ENCODE results near the gene ZNF677.
"Not testable (repeated sequence)": the region's sequence is repeated elsewhere in the genome, so short reads cannot be mapped to it uniquely, and the experiment has no call there.

Gene ZNF677

GRCh38 chr19:53254411-53255341 is at the start of gene ZNF677:
TSS of gene ZNF677 (minus strand) at chr19:53254873. CDS start at chr19:53251550, 3,323 bp downstream.
- DNase-seq = peak; percentile 84

DNA sequence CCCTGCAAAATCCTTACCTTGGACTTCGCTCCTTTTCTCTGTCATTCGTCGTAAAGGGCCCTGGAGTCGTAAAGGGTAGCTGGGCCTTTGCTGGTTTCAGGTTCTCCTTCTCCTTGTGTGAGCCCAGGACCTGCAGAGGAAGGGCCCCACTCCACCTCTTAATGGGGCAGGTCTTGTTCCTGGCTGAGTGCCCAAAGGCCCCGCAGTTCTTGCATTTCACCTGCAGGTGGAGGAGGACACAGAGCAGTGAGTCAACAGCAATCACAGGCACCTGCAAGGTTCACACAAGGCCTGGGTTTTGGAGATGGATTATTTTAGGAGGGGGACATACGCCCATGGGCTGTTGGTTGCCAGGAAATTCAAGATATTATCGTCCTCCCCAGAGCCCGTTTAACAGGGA is 46.7 kb upstream of the ZNF677 start:
- not testable (repeated sequence) for DNase-seq

GRCh38 chr19:53294786-53295441 is 40.2 kb upstream of the ZNF677 start:
- DNase-seq = no peak

- no peak for DNase-seq
Measured at GRCh38 chr19:53290758-53291549, 36.3 kb upstream of the ZNF677 start.

GRCh38 chr19:53285087-53285486 is 30.4 kb upstream of the ZNF677 start:
- no peak for DNase-seq

- DNase-seq = peak; percentile 3
Measured at GRCh38 chr19:53281947-53282346, 27.3 kb upstream of the ZNF677 start.

- DNase-seq = no peak
Measured at GRCh38 chr19:53275480-53275879, 20.8 kb upstream of the ZNF677 start.

GRCh38 chr19:53272044-53272443 is 17.4 kb upstream of the ZNF677 start:
- no peak for DNase-seq

DNA sequence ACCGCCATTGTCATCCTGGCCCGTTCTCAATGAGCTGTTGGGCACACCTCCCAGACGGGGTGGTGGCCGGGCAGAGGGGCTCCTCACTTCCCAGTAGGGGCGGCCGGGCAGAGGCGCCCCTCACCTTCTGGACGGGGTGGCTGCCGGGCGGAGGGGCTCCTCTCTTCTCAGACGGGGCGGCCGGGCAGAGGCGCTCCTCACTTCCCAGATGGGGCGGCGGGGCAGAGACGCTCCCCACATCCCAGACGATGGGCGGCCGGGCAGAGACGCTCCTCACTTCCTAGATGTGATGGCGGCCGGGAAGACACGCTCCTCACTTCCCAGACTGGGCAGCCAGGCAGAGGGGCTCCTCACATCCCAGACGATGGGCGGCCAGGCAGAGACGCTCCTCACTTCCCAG is 15.2 kb upstream of the ZNF677 start:
- not testable (repeated sequence) for DNase-seq

GRCh38 chr19:53267623-53268022 is 12.9 kb upstream of the ZNF677 start, which contains the start of gene VN1R4:
TSS of gene VN1R4 (minus strand) at chr19:53267723. CDS start at chr19:53267665, 58 bp downstream.
- DNase-seq = not testable (repeated sequence)

- not testable (repeated sequence) for DNase-seq
Measured at GRCh38 chr19:53257715-53258342, 3.2 kb upstream of the ZNF677 start, which contains the start of gene VN1R2. TSS of gene VN1R2 (plus strand) at chr19:53258292. CDS start at chr19:53258376, 84 bp downstream.

- no peak for DNase-seq
Measured at GRCh38 chr19:53246498-53246897, 8.2 kb downstream of the ZNF677 start.

DNA sequence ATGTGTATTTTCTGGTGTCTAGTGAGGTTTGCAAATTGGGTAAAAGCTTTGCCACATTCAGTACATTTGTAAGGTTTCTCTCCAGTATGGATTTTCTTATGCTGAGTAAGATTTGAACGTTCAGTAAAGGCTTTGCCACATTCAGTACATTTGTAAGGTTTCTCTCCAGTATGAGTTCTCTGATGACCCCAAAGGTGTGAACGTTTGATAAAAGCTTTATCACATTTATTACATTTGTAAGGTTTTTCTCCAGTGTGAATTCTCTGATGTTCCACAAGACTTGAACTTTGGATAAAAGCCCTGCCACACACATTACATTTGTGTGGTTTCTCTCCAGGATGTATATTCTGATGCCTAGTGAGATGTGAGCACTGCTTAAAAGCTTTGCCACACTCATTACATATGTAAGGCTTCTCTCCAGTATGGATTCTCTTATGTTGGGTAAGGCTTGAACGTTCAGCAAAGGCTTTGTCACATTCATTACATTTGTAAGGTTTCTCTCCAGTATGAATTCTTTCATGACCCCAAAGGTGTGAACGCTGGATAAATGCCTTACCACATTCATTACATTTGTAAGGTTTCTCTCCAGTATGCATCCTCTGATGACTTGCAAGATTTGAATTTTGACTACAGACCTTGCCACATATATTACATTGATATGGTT is 17.4 kb downstream of the ZNF677 start:
- DNase-seq = no peak

GRCh38 chr19:53224606-53225005 is 30.1 kb downstream of the ZNF677 start:
- DNase-seq = no peak

DNA sequence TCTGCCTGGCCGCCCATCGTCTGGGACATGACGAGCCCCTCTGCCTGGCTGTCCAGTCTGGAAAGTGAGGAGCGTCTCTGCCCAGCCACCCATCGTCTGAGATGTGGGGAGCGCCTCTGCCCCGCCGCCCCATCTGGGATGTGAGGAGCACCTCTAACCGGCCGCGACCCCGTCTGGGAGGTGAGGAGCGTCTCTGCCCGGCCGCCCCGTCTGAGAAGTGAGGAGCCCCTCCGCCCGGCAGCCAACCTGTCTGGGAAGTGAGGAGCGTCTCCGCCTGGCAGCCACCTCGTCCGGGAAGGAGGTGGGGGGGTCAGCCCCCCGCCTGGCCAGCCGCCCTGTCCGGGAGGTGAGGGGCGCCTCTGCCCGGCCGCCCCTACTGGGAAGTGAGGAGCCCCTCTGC is 32.0 kb downstream of the ZNF677 start:
- not testable (repeated sequence) for DNase-seq

- DNase-seq = no peak
Measured at GRCh38 chr19:53212703-53213320, 41.9 kb downstream of the ZNF677 start.

- DNase-seq = not testable (repeated sequence)
Measured at GRCh38 chr19:53211554-53211953, 43.1 kb downstream of the ZNF677 start.

- DNase-seq = peak; percentile 96
Measured at GRCh38 chr19:53196777-53197396, 57.8 kb downstream of the ZNF677 start.

DNA sequence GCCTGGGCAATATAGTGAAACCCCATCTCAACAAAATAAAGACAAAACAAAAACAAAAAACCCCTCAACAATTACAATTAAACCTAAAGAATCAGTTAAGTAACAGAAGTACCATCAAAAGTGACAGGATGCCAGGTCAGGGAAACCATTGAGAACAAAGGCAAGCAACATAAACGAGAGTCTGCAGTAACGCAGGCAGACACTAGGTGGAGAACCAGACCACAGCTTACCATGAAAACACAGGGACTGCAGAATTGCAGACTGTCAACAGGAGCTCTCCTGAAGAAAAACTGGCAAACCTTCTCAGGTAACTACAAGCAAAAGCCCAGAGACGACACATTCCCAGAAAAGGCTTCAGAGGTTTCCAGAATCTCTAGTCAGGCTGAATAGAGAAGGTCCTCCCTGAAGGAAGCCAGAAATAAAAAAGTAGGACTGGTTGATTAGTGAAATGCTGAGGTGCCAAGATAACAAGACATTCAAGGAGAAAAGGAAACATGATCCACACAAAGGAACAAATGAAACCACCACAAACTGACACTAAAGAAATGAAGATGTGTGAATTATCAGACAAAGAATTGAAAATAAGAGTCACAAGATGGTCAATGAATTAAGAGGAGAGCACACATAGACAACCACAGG is 59.3 kb downstream of the ZNF677 start:
- peak; percentile 86 for DNase-seq

DNA sequence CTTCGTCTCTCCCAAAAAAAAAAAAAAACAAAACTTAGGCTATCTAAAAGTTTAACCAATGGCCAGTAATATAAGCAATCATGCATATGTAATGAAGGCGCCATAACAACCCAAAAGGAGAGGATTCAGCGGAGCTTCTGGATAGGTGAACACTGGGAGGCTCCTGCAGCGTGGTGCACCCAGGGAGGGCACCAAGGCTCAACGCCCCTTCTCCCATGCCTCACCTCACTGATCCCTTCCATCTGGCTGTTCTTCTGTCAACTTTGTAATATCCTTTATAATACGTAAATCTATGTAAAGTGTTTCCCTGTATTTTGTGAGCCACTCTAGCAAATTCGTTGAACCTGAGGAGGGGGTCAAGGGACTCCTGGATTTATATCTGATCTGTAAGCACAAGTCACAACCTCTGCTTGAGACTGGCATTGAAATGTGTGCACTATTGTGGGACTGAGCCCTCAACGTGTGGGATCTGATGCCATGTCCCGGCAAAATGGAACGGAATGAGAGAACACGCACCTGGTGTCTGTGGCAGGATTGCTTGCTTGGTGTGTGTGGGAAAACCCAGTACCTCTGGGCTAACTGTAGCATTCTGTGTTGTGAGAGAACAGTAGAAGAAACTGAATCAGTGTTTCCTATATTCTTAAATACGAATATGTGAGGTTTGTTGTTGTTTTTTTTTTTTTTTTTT is 61.0 kb downstream of the ZNF677 start:
- no peak for DNase-seq

Data from CD4-positive, alpha-beta T cell treated with Interleukin-21 for 1 hour (primary cell).